ENCODE measurements around the gene DNAI2.

DNA sequence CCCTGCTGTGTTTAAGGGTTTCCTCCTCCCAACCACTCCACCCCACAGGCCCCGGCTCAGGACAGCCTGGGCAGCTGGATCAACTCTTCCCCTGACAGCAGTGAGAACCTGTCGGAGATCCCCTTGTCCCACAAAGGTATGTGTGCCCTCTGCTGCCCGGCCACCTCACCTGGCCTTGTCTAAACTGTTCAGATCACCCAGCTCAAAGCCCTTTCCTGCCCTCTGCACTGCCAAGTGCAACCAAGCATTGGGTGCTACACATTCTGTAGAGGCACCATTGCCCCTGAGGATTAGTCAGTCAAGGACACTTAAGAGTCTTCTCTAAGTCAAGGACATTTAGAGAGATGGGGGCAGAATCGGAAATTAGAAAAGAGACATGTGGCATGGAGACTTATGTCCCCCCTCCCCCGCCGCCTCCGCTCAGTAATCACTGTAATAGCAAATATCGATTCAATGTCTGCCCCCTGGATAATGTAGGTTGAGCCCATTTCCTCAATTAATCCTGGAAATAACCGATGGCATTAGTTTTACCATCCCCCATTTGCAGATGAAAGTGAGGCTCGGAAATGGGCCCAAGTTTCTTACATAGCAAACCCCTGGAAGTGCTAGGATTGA lies 79.5 kb downstream of the DNAI2 start:
- TF ChIP-seq, protein P1, sequence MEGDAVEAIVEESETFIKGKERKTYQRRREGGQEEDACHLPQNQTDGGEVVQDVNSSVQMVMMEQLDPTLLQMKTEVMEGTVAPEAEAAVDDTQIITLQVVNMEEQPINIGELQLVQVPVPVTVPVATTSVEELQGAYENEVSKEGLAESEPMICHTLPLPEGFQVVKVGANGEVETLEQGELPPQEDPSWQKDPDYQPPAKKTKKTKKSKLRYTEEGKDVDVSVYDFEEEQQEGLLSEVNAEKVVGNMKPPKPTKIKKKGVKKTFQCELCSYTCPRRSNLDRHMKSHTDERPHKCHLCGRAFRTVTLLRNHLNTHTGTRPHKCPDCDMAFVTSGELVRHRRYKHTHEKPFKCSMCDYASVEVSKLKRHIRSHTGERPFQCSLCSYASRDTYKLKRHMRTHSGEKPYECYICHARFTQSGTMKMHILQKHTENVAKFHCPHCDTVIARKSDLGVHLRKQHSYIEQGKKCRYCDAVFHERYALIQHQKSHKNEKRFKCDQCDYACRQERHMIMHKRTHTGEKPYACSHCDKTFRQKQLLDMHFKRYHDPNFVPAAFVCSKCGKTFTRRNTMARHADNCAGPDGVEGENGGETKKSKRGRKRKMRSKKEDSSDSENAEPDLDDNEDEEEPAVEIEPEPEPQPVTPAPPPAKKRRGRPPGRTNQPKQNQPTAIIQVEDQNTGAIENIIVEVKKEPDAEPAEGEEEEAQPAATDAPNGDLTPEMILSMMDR (IDR thresholded peaks at IDR 0.05) = peak in 2 of 6 experiments; percentile 21 to 34
- TF ChIP-seq POLR2A (IDR thresholded peaks at IDR 0.05) = no peak

Data from thyroid gland (tissue), 4 donors.